OCI-LY1 (cell line): ENCODE measurements around the gene CHST15.

ENCODE experiments used
- CTCF ChIP-seq: fragments of 200-600 bp; sonication (generic), shearing (Covaris generic); IDR thresholded peaks from 2 replicates; pipeline ENCODE4 v1.5.1; 2017; ENCODE audit warnings: mild to moderate bottlenecking, antibody characterized with exemption, low read length, moderate library complexity, mixed read lengths
- EZH2 ChIP-seq: fragments of 200-600 bp; sonication (generic), shearing (Covaris generic); IDR thresholded peaks from 2 replicates; pipeline ENCODE4 v1.8.0; 2017; ENCODE audit warnings: borderline replicate concordance, mixed run types, mild to moderate bottlenecking, antibody characterized with exemption, low read length, moderate library complexity, mixed read lengths

DNA sequence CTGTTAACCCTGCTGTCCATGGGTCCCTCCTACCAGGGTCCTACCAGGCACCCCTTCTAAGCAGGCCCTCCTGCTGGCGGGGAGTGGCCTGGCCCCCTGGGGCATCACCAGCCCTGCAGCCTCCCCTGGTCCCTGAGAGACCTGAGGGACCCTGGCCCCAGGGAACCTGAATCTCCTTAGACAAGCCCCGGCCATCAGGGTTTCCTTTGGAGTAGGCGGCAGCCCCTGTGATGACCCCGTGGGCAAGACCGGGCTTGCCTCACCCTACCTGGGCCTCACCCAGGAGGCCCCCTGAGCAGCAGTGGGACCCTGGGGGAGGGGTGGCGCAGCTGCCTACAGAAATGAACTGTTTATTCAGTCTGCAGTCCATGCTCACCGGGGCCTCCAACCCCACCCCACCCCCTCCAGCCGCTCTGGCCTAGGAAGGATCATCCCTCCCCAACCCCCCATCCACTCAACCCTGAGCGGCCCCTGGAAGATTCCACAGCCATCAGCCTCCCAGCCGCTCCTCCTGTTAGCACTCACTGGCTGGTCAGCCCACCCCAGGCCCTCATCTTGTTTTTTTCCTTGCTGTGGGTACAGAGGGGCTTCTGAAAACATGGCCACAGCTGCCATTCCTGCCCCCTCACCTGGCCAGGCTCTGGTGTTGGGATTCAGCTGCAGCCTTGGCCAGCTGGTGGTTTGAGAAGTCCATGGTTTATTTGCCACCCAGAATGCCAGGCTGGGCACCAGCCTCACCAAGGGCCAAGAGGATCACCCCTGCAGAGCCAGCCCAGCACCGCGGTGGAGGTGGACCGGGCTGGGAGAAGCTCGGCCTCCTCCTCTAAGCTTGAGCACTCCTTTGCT lies 34.8 kb upstream of the CHST15 start:
- TF ChIP-seq CTCF (no peak), EZH2 (no peak)
